Measurements from ENCODE around the gene LY6G6F. TPM values are rescaled to one million over a fixed set of nuclear protein-coding genes. Genes with fewer than 3 reads are reported as not detected.
A peak's percentile ranks its signal among the peaks of the same experiment; 100 is the strongest.

LY6G6F gene
- polyA plus RNA-seq, 1 experiment, result not detected

DNA sequence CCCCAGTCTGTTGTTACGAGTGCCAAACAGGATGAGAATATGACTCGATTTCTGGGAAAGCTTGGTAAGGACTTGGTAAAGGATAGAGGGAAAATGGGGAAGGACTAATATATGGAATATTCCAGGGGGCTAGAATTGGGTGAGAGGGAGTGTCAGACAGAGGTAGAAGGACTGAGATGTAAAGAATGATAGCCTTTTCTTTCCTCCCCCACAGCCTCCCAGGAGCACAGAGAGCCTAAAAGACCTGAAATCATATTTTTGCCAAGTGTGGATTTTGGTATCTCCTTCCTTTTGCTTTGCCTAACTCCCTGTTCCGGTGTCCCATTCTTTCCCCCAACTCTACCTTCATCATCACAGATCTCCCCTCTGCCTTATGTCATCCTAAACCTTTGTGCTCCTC lies 36.2 kb downstream of the LY6G6F start:
- CTCF ChIA-PET, result interaction anchor here (1.1 kb wide), 1 partner anchor 27 kb away, joined by 3 read pairs; no protein-coding TSS in a partner anchor
- no peak for DNase-seq (ENCODE audit: low read depth, low spot score)
- Histone ChIP-seq H3K4me3 (ENCODE audit: low read depth, low read length) (no peak overlapping the region), H3K27me3 (ENCODE audit: control insufficient read depth, insufficient read depth, low read length) (no peaks in the 10 kb centered on the region), H3K27ac (ENCODE audit: low read depth, low read length) (no peak overlapping the region), H3K9me3 (ENCODE audit: control insufficient read depth, insufficient read depth, low read length) (no peaks in the 10 kb centered on the region; the same call in 1 of the 2 replicates)
- TF ChIP-seq CTCF (IDR thresholded peaks at IDR 0.05; ENCODE audit: low read depth, low read length), result no peak
- POLR2A ChIA-PET, result no interaction called here

GRCh38 chr6:31744422-31744821 lies 37.8 kb downstream of the LY6G6F start:
- POLR2A ChIA-PET, result no interaction called here
- CTCF ChIA-PET, result no interaction called here

DNA sequence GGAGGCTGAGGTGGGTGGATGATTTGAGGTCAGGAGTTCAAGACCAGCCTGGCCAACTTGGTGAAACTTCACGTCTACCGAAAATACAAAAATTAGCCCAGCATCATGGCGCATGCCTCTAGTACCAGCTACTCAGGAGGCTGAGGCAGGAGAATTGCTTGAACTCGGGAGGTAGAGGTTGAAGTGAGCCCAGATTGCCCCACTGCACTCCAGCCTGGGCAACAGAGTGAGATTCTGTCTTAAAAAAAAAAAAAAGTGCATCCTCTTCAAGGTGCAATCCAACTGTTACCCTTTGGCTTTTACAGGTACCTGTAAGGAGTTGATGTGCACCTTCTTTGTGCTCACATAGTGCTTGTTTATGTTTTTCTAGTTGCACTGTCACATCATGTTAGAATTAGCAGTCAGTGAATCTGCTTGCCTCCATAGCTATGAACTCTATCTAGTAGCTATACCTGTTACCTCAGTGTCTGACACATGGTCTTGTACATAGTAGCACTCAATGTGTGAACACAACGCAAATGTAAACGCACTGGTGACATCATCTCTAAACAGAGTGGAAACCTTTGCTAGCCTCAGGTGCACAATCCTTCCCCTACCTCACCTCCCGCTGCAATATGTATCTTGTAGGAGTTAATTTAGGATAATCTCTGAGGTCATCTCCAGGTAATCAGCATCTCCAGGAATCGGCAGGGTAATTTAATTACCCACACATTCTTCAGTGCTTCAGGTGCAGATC lies 42.8 kb downstream of the LY6G6F start:
- no peak for TF ChIP-seq CTCF (IDR thresholded peaks at IDR 0.05; ENCODE audit: low read depth, low read length)
- DNase-seq (ENCODE audit: low read depth, low spot score), result no peak
- ChIA-PET CTCF (no interaction called here), POLR2A (no interaction called here)
- Histone ChIP-seq H3K4me3 (ENCODE audit: low read depth, low read length) (no peak overlapping the region), H3K9me3 (ENCODE audit: control insufficient read depth, insufficient read depth, low read length) (no peaks in the 10 kb centered on the region), H3K27ac (ENCODE audit: low read depth, low read length) (no peak overlapping the region), H3K27me3 (ENCODE audit: control insufficient read depth, insufficient read depth, low read length) (no peaks in the 10 kb centered on the region)

More at GRCh38 chr6:31744422-31744821, 37.8 kb downstream of the LY6G6F start:
- no peak for TF ChIP-seq CTCF (IDR thresholded peaks at IDR 0.05; ENCODE audit: low read depth, low read length)
- DNase-seq (ENCODE audit: low read depth, low spot score), result no peak
- H3K27ac ChIP-seq (ENCODE audit: low read depth, low read length), result no peak overlapping the region
- H3K27me3 ChIP-seq (ENCODE audit: control insufficient read depth, insufficient read depth, low read length), result no peaks in the 10 kb centered on the region
- no peaks in the 10 kb centered on the region; the same call in 1 of the 2 replicates for H3K9me3 ChIP-seq (ENCODE audit: control insufficient read depth, insufficient read depth, low read length)
- H3K4me3 ChIP-seq (ENCODE audit: low read depth, low read length), result no peak overlapping the region

DNA sequence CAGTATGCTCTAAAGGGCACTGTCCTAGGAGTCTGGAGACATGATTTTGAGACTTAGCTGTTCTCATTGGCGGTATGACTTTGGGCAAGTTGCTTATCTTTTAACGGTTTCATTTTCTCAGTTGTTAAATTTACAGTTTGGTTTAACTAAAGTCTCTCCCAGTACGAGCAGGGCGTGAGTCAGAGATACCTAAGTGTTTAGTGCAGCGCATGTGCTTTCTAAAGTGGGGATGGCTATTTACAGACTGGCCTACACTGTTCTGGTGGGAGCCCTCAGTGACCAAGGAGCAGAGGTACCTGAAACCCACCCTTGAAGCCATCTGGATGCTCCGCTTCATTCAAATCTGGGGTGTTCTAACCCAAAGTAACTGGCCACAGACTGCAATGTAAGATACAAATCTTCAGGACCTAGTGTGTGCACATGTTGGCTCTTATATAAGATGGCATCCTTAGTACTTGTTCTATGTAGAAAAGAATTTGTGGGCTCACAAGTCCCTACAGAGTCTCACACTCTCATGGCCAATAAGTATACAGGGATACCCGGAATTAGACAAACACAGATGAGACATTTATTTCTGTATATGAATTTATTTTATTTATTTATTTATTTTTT lies 43.9 kb downstream of the LY6G6F start:
- TF ChIP-seq CTCF (IDR thresholded peaks at IDR 0.05; ENCODE audit: low read depth, low read length), result no peak
- H3K4me3 ChIP-seq (ENCODE audit: low read depth, low read length), result no peak overlapping the region
- ChIA-PET CTCF (no interaction called here), POLR2A (no interaction called here)
- no peaks in the 10 kb centered on the region for H3K27me3 ChIP-seq (ENCODE audit: control insufficient read depth, insufficient read depth, low read length)
- H3K9me3 ChIP-seq (ENCODE audit: control insufficient read depth, insufficient read depth, low read length), result no peaks in the 10 kb centered on the region
- H3K27ac ChIP-seq (ENCODE audit: low read depth, low read length), result no peak overlapping the region
- no peak for DNase-seq (ENCODE audit: low read depth, low spot score)

DNA sequence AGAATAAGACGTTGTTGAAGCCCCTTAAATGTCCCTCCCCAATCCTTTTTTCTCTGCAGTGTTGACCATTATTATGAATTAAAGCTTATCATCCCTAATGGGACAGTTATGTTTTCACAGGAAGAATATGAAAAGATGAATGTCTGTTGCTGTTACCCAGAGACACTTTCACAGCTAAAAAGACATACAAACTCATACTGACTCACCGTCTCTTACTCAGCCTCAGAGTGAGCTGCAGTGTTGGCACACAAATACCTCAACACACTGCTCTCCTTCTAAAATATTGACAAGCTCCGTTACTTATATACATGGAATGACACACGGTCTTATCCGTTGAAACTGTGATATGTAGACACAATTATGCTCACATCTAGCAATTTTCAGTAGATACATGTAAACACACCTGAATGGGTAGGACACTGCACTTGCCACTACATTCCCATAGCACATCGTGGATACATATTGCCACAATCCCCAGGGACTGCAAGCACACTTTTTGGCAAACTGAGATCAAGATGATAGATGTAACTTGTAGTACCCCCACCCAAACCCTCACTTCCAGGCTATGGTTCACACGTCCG lies 46.2 kb downstream of the LY6G6F start:
- peak overlapping the region; percentile 21 for H3K27ac ChIP-seq (ENCODE audit: low read depth, low read length)
- DNase-seq (ENCODE audit: low read depth, low spot score), result no peak
- no peaks in the 10 kb centered on the region for H3K27me3 ChIP-seq (ENCODE audit: control insufficient read depth, insufficient read depth, low read length)
- TF ChIP-seq CTCF (IDR thresholded peaks at IDR 0.05; ENCODE audit: low read depth, low read length), result no peak
- ChIA-PET CTCF (interaction anchor here (0.5 to 1.7 kb wide), 4 partner anchors 11 to 96 kb away, joined by 3 to 10 read pairs (median 6); no protein-coding TSS in a partner anchor), POLR2A (interaction anchor here (0.7 to 1.1 kb wide), 6 partner anchors 13 to 1080 kb away, joined by 3 to 6 read pairs (median 4); partner anchors contain the start of genes C6orf47, CLIC1, DHX16 and MSH5)
- H3K4me3 ChIP-seq (ENCODE audit: low read depth, low read length), result no peak overlapping the region
- H3K9me3 ChIP-seq (ENCODE audit: control insufficient read depth, insufficient read depth, low read length), result no peaks in the 10 kb centered on the region
